ENCODE results near the gene KCNH4.
"Not testable (repeated sequence)": the region's sequence is repeated elsewhere in the genome, so short reads cannot be mapped to it uniquely, and the experiment has no call there.

Gene KCNH4

GRCh38 chr17:42197564-42198156 is 16.7 kb upstream of the KCNH4 start:
- DNase-seq (ENCODE audit: low read depth in 2 of 2, low spot score in 1 of 2), result no peak

DNA sequence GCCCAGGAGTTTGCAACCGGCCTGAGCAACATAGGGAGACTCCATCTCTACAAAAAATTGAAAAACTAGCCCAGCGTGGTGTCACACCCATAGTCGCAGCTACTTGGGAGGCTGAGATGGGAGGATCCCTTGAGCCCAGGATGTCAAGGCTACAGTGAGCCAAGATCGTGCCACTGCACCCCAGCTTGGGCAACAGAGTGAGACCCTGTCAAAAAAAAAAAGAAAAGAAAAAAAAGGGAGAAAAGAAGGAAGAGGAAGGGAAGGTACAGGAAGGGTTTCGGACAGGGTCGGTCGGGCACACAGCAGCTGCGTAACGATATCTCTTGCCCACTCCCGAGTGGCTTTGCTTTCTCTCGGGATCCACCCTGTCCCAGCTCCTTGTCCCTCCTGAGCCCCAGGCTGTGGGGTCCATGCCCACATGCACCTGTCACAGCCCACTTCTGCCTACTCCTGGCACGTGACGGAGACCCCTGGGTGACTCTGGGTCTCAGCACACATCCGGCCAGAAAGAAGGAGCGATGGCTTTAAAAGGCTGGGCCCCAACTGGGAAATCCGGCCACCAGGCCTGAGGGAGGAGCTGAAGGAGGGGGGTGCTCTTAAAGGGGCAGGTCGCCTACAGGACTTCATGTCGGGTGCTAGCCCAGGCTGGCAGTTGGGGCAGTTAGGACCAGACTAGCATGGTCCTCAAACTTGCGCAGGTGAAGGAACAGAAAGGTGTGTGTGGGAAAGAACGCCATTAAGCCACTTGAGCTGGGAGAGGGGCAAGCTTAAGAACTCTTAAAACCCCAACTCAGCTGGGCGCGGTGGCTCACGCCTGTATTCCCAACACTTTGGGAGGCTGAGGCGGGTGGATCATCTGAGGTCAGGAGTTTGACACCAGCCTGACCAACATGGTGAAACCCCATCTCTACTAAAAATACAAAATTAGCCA is 13.3 kb upstream of the KCNH4 start, which contains the start of gene GHDC:
Gene GHDC, minus strand, starts transcription at position 526 of the 931 bp plus-strand sequence. CDS start 913 bp downstream, outside the sequence.
- DNase-seq (ENCODE audit: low read depth in 2 of 2, low spot score in 1 of 2), result peak; percentile 58 to 67

DNA sequence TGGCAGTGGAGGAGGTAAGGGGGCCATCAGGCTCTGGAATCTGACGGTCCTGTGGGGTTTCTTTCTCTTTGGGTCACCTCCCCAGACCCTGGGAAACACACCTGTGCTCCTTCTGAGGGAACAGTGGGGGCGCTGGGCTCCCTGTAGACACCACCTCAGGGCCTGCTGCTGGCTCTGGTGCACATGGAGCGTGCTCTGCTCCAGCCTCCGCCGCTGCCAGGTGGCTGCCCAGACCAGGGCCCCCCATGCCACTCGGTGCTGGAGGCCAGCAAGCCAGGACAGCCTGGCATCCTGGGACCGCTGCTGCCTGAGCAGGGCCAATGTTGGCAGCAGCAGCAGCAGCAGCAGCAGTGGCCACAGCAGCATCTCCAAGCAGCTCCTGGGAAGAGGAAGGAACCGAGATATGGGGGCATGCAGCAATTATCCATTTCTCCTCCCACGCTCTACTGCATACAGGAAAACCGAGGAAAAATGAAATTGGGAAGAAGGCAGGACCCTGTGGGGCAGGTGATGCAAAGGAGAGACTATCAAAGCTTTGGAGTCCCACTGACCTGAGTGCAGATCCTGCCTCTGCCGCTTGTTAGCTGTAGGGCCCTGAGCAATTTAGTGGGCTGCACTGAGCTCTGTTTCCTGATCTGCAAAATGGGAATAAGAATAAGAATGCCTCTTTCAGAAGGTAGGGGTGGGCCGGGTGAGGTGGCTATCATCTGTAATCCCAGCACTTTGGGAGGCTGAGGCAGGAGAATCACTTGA is 12.4 kb upstream of the KCNH4 start:
- DNase-seq (ENCODE audit: low read depth in 2 of 2, low spot score in 1 of 2), result no peak

- DNase-seq (ENCODE audit: low read depth in 2 of 2, low spot score in 1 of 2), result no peak
Measured at GRCh38 chr17:42192189-42193126, 11.5 kb upstream of the KCNH4 start.

- DNase-seq (ENCODE audit: low read depth in 2 of 2, low spot score in 1 of 2), result no peak
Measured at GRCh38 chr17:42191275-42191608, 10.3 kb upstream of the KCNH4 start.

- no peak for DNase-seq (ENCODE audit: low read depth in 2 of 2, low spot score in 1 of 2)
Measured at GRCh38 chr17:42190491-42191274, 9.7 kb upstream of the KCNH4 start.

DNA sequence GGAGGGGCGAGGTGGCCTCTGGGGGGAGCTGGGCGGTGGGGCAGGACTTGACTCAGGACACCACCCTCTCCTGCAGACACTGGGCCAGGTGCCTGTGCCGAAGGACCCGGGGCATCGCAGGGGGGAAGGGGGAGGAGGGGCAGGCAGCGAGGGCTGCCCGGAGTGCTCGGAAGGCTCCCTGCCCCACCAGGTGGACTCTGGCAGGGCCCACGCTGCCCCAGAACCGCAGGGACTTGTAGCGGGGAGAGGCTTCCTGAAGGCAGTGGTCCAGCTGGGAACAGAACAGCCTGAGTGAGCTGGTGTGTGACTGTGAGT is 8.7 kb upstream of the KCNH4 start:
- DNase-seq (ENCODE audit: low read depth in 2 of 2, low spot score in 1 of 2), result no peak

- DNase-seq (ENCODE audit: low read depth in 2 of 2, low spot score in 1 of 2), result no peak
Measured at GRCh38 chr17:42188749-42189650, 8.1 kb upstream of the KCNH4 start.

- DNase-seq (ENCODE audit: low read depth in 2 of 2, low spot score in 1 of 2), result no peak
Measured at GRCh38 chr17:42187833-42188232, 6.9 kb upstream of the KCNH4 start.

DNA sequence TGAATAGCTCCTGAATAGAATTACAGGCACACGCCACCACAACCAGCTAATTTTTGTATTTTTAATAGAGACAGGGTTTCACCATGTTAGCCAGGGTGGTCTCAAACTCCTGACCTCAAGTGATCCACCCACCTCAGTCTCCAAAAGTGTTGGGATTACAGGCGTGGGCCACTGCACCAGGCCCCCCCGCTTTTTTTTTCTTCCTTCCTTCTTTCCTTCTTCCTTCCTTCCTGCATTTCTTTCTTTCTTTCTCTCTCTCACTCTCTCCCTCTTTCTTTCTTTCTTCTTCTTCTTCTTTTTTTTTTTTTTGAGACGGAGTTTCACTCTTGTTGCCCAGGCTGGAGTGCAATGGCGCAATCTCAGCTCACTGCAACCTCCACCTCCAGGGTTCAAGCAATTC is 5.2 kb upstream of the KCNH4 start:
- DNase-seq (ENCODE audit: low read depth in 2 of 2, low spot score in 1 of 2), result not testable (repeated sequence)

- DNase-seq (ENCODE audit: low read depth in 2 of 2, low spot score in 1 of 2), result no peak
Measured at GRCh38 chr17:42185621-42185930, 4.6 kb upstream of the KCNH4 start.

DNA sequence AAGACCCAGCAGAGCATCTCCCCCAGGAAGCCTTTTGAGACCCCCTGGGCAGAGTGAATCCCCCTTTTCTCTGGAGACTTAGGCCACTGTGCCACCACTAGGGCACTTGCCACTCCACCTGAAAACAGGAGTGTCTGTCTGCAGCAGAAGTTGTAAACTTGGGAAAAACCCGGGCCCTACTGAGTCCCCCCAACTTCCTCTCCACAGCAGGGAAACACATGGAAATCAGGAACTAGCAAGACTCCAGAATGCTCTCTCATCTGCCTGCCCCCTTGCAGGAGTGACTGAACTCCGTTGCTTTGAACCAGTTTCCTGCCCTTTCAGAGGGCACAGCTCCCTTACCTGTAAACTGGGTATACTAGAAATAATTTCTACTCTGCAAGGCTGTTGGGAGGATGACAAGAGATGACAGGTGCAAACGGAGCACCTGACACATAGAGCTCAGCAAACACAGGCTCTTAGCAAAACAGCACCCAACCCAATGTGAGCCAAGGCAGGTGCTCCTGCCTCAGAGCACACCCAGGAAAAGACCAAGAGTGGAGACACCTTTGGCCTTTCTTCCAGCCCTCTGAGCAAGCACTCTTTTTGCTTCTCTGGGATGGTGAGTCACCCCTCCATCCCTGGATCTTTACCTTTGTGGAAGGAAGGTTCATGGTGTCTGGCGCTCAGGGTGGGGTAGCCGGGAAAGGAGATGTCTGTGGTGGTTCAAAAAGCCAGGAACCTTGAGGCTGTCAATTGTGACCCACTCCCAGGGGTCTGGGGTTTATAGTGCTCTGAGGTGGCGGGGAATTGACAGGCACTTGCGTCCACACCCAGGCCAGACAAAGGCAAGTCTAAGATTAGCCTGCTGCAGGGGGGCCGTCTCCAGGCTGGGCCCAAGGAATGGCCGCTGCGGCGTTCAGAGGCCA is 4.0 kb upstream of the KCNH4 start, which contains the start of gene HCRT:
Gene HCRT, minus strand, starts transcription at position 740 of the 908 bp plus-strand sequence. Its CDS starts 87 bp downstream, at position 653.
- no peak for DNase-seq (ENCODE audit: low read depth in 2 of 2, low spot score in 1 of 2)

DNA sequence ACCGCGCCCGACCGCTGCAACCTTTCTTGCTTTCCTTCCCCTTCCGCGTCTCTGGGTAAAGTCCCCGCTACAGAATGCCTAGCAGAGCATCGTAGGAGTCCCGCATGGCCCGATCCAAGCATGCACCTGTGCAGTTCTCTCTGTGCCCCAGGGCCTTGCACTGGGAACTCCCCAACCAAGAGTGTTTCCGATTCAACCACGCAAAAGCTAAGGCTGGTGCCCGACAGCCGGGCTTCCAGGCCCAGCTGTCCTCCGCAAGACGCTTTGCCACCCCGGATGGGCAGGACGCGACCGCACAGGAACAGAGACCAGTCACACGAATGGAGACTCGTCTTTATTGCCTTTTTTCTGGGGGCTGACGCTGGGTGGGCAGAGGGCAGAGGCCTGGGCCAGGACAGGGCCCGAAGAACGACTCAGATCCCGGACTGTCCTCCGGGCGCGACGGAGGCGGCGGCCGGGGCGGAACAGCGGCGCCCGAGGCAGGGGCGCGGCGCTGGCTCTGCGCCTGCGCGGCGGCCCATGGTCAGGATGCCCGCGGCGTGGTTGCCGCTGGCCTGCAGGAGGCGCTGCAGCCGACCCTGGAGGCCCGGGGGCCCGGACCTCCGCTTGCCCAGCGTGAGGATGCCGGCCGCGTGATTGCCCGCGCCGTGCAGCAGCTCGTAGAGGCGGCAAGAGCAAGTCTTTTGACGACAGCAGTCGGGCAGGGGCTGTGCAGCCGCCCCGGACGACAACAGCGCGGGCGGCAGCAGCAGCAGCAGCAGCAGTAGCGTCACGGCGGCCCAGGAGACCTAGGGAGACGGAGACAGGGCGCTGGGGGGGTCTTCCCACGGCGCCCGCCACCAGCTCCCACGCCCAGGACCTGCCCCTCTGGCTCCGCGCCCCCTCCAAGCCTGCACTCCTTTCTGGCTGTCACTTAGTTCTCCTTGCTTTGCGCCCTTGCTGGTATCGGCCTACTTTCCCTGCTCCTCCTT is 3.1 kb upstream of the KCNH4 start:
- peak; percentile 36 to 44 for DNase-seq (ENCODE audit: low read depth in 2 of 2, low spot score in 1 of 2)

DNA sequence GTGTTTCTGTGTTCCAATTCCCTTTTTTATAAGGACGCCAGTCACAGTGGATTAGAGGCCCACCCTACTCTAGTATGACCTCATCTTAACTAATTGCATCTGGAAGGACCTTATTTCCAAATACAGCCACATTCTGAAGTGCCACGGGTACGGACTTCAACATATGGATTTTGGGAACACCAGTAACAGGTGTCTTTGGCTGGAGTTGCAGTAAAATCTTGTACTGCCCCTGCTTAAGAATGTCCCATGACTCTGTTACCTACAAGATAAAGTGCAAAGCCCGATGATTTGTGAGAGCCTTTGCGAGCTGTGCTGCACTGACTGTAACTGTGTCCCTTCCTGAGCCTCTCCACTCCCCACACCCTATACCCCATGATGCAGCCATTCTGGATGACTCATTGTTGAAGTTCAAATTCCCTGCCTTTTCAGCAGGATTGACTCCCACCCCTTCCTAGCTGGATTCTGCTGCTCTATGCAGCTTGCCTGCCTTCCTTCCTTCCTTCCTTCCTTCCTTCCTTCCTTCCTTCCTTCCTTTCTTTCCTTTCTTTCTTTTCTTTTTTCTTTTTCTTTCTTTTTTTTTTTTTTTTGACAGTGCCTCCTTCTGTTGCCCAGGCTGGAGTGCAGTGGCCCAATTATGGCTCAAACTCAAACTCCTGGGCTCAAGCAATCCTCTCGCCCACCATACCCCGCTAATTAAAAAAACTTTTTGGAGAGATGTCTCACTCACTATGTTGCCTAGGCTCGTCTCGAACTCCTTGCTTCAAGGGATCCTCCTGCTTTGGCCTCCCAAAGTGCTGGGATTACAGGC is 2.2 kb upstream of the KCNH4 start:
- DNase-seq (ENCODE audit: low read depth in 2 of 2, low spot score in 1 of 2), result no peak

DNA sequence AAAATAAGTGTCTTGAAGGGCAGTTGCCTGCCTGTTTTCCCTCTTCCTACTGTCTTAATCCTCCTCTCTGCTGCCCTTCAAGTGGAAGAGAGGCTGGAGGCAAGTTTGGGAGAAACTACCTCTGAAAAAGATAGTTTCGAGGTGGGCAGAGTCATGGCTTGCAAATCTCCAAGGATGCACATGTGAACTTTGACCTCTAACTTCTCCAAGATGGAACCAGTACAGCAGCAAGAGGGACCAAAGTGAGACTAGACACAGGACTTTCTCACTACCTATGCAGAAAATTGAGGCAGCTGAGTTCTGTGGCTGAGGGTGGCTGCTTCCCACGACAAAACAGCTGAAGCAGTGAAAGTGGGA is 887 bp upstream of the KCNH4 start:
- no peak for DNase-seq (ENCODE audit: low read depth in 2 of 2, low spot score in 1 of 2)

DNA sequence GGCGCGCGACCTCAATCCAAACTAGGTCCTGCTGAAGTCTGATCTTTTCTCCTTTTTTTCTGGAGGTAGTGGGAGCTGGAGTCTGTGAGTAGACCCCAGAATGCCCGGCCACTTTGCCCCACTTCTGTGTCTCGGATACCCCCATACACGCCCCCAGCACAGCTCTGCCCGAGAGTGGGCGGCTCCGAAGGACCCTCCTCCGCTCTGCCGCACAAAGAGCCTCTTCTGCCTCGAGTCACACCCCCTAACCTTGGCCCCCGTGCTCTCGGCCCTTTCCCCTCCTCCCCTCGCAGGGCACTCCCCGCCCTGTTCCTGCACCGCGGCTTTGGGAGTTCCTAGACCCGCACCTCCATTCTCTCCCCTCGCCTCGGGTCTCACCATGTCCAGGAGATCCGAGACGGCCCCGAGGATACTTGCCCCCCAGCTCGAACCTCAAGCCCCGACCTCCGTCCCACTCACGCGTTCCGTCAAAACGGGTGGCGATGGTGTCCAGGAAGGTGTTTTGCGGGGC is 476 bp downstream of the KCNH4 start:
- no peak for DNase-seq (ENCODE audit: low read depth in 2 of 2, low spot score in 1 of 2)
